ENCODE measurements around the gene OR13C5. TPM values are rescaled to one million over a fixed set of nuclear protein-coding genes. Genes with fewer than 3 reads are reported as not detected.
"Not testable (repeated sequence)": the region's sequence is repeated elsewhere in the genome, so short reads cannot be mapped to it uniquely, and the experiment has no call there.

The OR13C5 gene, protein sequence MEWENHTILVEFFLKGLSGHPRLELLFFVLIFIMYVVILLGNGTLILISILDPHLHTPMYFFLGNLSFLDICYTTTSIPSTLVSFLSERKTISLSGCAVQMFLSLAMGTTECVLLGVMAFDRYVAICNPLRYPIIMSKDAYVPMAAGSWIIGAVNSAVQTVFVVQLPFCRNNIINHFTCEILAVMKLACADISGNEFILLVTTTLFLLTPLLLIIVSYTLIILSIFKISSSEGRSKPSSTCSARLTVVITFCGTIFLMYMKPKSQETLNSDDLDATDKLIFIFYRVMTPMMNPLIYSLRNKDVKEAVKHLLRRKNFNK
- not detected for polyA plus RNA-seq (ENCODE audit: insufficient read length)

DNA sequence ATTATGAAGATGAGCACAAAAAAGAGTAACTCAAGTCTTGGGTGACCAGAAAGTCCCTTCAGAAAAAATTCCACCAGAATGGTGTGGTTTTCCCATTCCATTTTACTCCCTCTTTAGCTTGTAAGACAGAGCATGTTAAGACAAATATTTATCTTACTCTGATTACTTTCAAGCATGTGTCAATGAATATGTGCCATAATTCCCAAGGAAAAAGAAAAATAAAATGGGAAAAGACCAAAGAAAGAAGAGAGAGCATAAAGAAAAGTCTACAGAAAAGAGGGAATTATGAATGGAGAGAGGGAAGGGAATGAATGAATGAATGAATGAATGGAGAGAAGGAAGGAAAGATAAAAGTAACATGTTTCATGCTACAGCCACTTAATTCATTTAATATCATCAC, at the start of gene OR13C5:
Gene OR13C5, minus strand, starts transcription at position 101 of the 400 bp plus-strand sequence. Its CDS starts 0 bp downstream, at position 101.
- DNase-seq, result not testable (repeated sequence)

DNA sequence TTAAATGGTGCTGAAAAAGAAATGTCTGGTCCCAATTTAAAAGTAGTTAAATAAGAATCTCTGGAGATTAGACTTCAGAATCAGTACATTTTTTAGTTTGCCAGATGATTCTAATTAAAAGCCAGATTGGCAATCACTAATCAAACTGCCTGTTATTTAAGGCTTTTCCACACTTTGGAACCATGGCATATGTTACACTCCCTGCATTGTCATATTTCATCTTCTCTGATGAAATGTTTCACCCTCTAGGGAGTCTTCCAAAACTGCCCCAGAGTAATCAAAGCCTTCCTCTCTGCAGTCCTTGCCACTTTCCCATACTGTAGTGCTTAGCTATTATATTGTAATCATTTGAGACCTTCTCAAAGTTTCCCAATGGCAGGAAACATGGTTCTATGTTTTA, 36.2 kb upstream of the OR13C5 start:
- DNase-seq, result no peak

DNA sequence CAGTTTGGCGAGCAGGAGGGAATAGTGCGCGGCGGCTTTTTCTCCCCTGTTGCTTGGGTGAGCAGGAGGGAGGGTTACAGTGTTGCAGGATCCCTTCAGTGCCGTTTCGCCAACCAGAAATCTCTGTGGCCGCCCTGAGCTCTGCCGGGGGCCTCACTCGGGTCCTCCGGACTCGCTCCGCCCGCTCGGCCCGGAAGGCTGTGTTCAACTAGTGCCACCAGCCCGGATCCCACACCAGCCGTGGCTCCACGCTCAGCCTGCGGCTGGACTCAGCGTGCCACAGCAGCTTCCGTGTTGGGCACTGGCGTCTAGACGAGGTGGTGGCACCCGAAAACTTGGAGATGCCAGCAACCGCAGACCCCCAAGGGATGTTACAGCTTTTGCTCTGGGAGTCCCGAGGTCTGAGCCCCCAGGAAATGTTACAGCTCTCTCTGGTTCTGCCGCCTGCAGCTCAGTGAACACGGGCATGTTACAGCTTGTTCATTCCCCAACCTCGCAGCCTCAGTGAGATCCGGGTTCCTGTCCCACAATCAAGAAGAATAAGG, 34.8 kb upstream of the OR13C5 start:
- no peak for DNase-seq

DNA sequence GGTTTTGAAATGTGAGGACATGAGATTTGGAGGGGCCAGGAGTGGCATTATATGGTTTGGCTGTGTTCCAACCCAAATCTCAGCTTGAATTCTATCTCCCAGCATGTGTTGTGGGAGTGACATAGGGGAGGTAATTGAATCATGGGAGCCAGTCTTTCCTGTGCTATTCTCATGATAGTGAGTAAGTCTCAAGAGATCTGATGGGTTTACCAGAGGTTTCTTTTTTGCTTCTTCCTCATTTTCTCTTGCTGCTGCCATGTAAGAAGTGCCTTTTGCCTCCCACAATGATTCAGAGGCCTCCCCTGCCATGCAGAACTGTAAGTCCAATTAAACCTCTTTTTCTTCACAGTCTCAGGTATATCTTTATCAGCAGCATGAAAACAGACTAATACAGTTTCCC, 26.8 kb upstream of the OR13C5 start:
- DNase-seq, result not testable (repeated sequence)

DNA sequence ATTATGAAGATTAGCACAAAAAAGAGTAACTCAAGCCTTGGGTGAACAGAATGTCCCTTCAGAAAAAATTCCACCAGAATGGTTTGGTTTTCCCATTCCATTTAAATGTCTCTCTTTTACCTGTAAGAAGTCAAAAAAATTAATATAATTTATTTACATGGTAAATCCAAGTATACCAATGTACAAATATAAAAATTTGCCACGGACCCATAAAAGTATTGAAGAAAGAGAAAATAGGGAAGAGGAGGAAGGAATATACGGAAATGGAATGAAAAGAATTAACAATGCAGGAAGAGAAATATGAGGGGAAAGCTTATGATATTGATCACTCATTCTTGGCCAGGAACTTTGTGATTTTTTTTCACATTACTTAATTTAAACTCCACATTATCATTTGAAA, 18.9 kb upstream of the OR13C5 start, which contains the start of gene OR13C9:
Gene OR13C9, minus strand, starts transcription at position 101 of the 400 bp plus-strand sequence. Its CDS starts 0 bp downstream, at position 101.
- no peak for DNase-seq

DNA sequence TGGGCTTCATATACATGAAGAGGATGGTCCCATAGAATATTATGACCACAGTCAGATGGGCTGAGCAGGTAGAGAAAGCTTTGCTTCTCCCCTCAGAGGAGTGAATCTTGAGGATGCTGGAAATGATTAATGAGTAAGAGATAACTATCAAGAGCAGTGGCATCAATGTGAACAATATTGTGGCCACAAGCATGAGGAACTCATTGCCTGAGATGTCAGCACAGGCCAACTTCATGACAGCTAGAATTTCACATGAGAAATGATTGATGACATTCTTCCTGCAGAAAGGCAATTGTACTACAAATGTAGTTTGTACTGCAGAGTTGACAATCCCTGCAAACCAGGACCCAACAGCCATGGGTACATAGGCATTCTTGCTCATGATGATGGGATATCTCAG, 18.2 kb upstream of the OR13C5 start:
- DNase-seq, result no peak

DNA sequence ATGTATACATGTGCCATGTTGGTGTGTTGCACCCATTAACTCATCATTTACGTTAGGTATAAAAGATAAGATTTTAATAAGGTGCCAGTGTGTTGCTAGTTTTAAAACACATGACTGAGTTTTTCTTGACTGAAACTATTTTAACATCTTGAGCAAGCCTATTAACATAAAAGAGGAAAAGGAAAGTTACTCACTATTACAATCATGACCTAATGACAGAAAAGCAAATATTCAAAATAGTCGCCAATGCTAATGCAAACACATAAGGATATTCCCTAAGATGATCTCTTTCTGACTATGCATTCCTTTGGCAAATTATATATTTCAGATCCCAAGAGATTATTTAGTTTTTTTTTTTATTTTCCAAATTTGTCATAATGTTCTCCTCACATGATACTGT, 12.0 kb upstream of the OR13C5 start:
- DNase-seq, result no peak

DNA sequence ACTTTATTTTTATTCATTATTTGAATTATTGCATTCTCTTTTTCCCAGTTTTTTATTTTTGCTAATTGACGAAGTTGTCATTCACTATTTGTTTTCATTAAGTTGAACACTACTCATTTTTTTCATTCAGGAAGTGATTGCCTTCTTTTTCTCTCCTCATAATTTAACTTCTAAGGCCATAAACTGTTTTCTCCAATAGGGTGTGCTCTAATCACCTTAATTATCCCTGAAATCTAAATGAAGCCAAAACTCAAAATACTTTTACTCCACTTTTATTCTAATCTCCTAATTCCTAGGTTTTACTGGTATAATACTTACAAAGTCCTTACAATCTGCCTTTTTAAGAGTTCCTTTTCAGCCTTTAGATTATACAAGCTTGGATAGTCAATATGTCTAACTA, 9.1 kb upstream of the OR13C5 start:
- no peak for DNase-seq

DNA sequence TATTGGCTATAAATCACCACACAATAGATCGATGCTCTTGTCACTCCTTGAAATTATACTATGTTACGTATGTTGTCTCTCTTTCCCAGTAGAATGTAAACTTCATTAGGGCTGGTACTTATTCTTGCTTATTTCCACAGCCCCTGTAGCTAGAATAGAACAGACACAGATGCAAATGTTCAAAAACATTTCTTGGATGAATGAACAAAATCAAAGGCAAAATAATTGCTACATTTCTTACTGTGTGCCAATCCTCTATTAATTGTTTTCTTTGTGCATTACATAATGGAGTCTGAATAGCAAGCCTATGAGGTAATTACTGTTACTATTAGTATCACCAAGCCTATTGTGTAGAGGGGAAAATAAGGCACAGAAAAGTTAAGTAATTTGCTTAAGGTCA, 6.9 kb upstream of the OR13C5 start:
- DNase-seq, result no peak

DNA sequence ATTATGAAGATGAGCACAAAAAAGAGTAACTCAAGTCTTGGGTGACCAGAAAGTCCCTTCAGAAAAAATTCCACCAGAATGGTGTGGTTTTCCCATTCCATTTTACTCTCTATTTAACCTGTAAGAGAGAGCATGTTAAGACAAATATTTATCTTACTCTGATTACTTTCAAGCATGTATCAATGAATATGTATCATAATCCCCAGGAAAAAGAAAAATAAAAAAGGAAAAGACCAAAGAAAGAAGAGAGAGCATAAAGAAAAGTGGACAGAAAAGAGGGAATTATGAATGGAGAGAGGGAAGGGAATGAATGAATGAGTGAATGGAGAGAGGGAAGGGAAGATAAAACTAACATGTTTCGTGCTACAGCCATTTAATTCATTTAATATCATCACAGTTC, 6.3 kb upstream of the OR13C5 start, which contains the start of gene OR13C2:
Gene OR13C2, minus strand, starts transcription at position 101 of the 400 bp plus-strand sequence. Its CDS starts 0 bp downstream, at position 101.
- DNase-seq, result not testable (repeated sequence)

DNA sequence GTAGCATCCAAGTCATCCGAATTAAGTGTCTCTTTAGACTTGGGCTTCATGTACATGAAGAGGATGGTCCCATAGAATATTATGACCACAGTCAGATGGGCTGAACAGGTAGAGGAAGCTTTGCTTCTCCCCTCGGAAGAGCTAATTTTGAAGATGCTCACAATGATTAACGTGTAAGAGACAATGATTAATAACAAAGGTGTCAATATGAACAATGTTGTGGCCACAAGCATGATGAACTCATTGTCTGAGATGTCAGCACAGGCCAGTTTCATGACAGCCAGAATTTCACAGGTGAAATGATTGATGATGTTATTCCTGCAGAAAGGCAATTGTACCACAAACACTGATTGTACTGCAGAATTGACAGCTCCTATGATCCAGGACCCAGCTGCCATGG, 5.6 kb upstream of the OR13C5 start:
- DNase-seq, result no peak

DNA sequence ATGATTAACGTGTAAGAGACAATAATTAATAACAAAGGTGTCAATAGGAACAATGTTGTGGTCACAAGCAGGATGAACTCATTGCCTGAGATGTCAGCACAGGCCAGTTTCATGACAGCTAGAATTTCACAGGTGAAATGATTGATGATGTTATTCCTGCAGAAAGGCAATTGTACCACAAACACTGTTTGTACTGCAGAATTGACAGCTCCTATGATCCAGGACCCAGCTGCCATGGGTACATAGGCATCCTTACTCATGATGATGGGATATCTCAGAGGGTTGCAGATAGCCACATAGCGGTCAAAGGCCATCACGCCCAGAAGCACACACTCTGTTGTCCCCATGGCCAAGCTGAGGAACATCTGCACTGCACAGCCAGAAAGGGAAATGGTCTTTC, 464 bp downstream of the OR13C5 start:
- not testable (repeated sequence) for DNase-seq

DNA sequence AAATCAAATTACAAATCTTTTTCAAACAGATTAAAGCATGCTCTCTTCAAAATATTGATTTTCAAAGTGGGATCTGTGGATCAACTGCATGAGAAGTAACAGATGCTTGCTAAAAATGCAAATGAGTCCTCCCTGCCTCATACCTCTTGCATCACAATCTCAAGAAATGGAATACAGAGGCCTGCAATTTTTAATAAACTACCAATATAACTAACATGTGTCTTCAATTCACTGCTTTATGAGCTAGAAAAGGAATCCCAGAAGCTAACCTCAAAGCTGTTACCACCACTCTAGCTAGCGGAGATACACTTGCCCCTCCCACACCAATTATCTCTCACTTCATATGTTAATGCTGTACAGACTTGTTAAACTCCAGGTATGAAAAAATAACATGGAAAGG, 9.6 kb downstream of the OR13C5 start:
- DNase-seq, result no peak

DNA sequence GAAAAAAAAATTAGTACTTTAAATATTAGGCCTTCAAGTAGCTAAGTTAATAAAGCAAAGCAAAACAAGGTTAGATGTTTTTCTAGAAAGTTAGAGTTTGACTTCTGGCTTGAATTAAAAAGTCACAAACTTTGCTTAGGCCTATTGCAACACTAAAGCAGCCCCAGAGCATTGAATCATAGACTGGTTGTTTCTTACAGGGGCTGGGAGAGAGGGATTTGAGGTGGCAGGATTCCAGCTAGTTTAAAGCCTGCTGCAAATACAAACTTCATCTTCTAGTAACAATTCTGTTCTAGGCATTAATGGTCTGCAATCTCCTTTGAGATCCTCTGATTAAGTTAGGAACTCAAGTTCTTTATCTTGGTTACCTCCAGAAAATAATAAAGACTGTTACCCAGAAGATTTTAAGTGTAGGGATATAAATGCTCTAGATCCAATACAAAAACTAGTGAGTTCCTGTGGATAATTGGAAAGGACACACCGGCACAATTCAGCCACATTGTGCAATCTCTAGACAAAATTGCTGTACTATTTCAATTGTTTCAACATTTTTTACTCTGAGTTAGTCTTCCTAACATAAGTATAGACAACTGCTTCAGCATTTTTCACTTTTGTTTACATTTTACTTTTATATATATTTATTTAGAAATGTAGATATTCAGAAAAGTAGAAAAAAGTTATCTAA, 12.6 kb downstream of the OR13C5 start:
- DNase-seq, result peak; percentile 62

DNA sequence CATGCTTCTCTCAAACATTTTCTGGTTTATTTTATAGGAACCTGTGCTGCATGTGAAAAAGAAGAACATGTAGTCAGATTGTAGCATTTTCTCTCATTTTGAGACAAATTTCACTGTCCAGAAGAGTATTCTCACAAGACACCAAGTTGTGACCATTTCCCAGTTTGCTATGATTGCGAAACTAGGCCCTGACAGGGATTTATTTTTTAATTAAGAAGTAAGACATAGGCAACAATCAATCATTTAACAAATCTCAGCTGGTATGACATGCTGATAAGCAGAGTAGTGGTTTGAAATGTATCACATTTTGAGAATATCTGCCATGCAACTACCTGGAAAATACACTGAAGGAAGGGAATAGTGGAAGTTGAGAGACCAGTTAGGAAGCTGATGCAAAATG, 18.7 kb downstream of the OR13C5 start:
- DNase-seq, result no peak

DNA sequence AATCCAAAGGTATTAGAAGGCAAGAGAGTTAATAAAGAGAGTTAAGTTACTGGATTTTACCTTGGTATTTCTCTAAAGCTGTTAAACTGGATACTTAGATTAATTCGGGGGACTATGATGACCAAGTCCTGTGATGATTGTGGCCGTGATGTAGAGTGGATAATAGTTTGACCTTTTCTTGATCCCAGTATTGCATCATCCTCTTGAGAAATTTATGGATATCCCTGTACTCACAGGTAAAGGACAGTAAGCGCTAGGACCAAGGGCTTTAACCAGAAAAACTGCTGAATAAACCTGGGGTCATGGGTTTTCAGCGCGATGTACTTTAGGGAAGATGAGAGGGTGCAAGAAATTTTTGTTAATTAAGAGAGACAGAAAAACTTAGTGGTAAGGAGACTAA, 21.9 kb downstream of the OR13C5 start:
- DNase-seq, result no peak

DNA sequence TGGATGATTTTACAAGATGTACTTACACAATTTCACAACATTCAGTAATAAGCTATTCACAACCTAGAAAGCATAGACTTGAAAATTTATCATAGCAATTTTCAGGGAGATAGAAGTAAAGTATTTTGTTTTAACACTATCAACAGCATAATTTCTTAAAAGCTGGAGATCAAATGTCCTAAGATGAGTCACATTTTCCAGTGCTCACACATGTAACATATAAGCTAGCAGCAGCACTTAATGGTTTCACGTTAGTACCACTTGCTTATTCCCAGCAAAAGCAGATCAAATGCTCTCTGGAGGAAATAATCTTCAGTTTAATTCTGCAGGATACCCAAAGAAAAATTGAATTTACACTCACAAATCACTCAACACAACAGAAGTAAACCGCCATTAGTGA, 23.8 kb downstream of the OR13C5 start:
- no peak for DNase-seq

DNA sequence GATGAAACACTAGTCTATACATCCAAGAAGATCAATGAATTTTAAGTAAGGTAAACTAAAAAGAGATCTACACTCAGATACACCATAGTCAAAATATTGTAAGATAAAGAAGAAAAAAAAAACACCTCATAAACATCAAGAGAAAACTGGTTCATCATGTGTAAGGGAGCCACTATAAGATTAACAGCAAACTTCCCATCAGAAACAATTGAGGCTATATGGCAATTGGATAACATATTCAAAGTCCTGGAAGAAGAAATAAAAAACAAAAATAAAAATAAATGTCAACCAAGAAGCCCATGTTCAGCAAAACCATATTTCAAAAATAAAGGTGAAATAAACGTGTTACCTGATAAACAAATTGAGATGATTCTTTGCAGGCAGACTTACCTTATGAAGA, 26.6 kb downstream of the OR13C5 start:
- DNase-seq, result no peak

DNA sequence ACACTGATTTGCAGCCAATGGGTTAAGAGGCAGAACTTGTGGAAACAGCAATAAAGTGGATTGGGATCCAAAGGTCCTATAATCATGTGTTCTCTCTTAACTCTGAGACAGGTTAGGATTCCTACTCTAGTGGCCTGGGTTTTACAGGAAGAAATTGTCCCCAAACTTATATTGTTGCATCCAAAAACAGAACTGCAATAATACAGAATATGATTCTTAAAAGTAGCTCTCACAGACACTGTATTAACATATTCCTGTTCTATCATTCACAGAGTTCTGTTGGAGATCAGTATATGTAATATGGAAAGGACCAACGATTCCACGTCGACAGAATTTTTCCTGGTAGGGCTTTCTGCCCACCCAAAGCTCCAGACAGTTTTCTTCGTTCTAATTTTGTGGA, 30.3 kb downstream of the OR13C5 start, which contains the start of gene OR13C8:
Gene OR13C8, plus strand, starts transcription at position 301 of the 400 bp plus-strand sequence. Its CDS starts 0 bp downstream, at position 301.
- DNase-seq, result no peak

DNA sequence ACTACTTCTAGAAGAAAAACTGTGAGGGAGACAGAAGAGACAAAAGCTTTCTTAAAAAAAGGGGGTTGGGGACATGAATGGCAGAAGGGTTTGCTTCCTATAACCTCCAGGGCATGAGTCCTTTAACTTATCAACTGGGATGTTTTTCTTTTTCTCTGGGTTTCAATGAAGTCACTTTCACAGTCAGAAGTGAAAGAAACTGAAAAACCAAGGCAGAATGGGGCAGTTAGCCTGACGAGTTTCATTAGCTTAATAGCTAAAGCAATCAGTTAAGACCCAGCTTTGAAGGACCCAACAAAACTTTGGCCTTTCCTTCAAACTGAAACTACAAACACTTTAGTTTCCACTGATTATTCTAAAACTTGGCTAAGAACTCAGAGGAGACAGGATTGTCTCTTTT, 34.9 kb downstream of the OR13C5 start:
- DNase-seq, result no peak

DNA sequence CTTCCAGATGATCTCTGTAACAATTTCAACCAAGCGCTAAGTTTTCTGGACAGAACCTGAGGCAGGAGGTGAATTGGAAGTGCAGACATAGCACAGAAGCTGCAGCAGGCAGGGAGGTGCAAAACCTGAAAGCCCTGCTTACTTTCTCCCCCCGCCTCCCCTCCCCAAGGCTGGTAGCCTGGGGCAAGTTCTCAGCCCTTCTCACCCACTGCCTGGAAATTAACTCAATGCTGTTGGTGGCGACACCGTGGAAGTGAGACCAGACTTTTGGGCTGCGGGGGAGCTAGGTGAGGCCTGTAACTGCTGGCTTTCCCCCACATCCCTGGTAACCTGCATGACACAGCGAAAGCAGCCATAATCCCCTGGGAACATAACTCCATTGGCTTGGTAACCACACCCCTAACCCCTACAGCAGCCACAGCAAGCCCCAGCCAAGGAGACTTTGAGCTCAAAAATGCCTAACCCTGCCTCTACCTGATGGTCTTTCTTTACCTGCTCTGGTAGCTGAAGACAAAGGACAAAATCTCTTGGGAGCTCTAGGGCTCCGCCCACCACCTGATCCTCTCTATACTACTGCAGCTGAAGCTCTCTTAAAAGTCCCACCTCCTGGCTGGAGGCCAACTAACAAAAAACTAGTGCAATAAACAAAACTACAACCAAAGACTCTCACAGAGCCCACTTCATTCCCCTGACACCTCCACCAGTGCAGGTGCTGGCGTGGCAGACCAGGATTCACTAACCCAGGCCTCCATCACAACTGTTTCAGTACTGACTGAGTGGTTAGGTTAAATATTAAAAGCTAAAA, 42.2 kb downstream of the OR13C5 start:
- DNase-seq, result no peak

DNA sequence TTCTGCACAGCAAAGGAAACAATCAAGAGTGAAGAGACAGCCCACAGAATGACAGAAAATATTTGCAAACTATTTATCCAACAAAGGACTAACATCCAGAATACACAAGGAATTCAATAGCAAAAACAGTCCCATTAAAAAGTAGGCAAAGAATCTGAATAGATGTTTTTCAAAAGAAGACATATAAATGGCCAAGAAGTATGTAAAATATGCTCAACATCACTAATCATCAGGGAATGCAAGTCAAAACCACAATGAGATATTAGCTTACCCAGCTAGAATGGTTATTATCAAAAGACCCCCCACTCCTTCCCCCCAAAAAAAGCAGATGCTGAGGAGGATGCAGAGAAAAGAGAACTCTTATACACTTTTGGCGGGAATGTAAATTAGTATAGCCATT, 43.7 kb downstream of the OR13C5 start:
- no peak for DNase-seq

DNA sequence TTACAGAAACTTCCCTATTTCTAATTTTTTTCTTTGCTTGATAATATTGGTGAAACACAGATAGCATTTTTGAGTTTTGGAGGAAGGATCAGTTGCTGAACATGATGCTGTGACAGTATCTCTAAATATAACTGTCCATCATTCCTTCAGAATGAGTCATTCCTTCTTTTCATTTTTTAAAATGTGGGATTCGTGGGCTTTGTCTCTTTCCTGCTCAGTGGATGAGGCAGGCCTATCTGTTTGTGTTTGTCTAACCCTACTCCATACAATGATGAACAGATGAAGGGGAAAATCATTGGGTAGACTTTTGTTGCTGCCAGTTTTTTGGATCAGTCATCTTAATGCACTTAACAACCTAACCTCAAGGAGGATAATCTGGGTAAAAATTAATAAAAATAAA, 46.0 kb downstream of the OR13C5 start:
- DNase-seq, result no peak
